K562 (cell line): Measurements from ENCODE around the gene EPC2. TPM values are rescaled to one million over a fixed set of nuclear protein-coding genes. Genes with fewer than 3 reads are reported as not detected.

Source experiments
- ASH1L ChIP-seq: fragments of 450-650 bp; IDR thresholded peaks from 2 replicates; pipeline ENCODE4 v1.6.1; 2018; ENCODE audit warnings: borderline replicate concordance, mild to moderate bottlenecking, low read depth; ENCODE audit not compliant: partially characterized antibody
- HDAC2 ChIP-seq: fragments of 450-650 bp; IDR thresholded peaks from 2 replicates; pipeline ENCODE4 v1.6.1; 2016; ENCODE audit warnings: mild to moderate bottlenecking
- HNRNPH1 ChIP-seq: fragments of 200-400 bp; formaldehyde crosslinking; optimal IDR thresholded peaks from 2 replicates; pipeline ENCODE3; 2017; ENCODE audit warnings: low read depth, mild to moderate bottlenecking, low read length, moderate library complexity
- MAZ ChIP-seq, 2 experiments: fragments of 450-650 bp in 1 of 2; sonication (generic) in 1 of 2; formaldehyde crosslinking; IDR thresholded peaks in 1 of 2; conservative IDR thresholded peaks in 1 of 2; 2 replicates each; pipeline versions ENCODE4 v1.4.0 to v1.5.0; 2020; ENCODE audit warnings: mild to moderate bottlenecking in 1 of 2, missing genetic modification reagents in 1 of 2
- NRF1 ChIP-seq, 2 experiments: fragments of 450-650 bp; IDR thresholded peaks in 1 of 2; conservative IDR thresholded peaks in 1 of 2; 2 replicates each; pipeline ENCODE4 v1.6.1; 2014; ENCODE audit warnings: mild to moderate bottlenecking in 2 of 2
- RBFOX2 ChIP-seq: fragments of 200-400 bp; formaldehyde crosslinking; IDR thresholded peaks from 2 replicates; pipeline ENCODE4 v1.6.1; 2017; ENCODE audit warnings: low read depth, mild to moderate bottlenecking, low read length, moderate library complexity
- SIRT6 ChIP-seq: IDR thresholded peaks from one replicate; pipeline ENCODE4 v1.6.1; 2012; ENCODE audit warnings: low read depth, mild to moderate bottlenecking, control low read depth, inconsistent platforms, low read length, moderate library complexity
- SRF ChIP-seq, 2 experiments: fragments of 250-450, 450-650 bp in 1 of 2; sonication (Bioruptor Pico) in 1 of 2; sonication (generic) in 1 of 2; formaldehyde crosslinking; IDR thresholded peaks; 2 replicates each; pipeline versions ENCODE4 v1.5.0 to v1.5.1; 2020 to 2022; ENCODE audit warnings: mild to moderate bottlenecking in 1 of 2, missing genetic modification reagents in 1 of 2
- THRA ChIP-seq: fragments of 450-650 bp; IDR thresholded peaks from 2 replicates; pipeline ENCODE4 v1.6.1; 2017; ENCODE audit warnings: mild to moderate bottlenecking, moderate library complexity
- ZBTB7A ChIP-seq: IDR thresholded peaks from 2 replicates; pipeline ENCODE4 v1.6.1; 2011; ENCODE audit warnings: low read depth, mild to moderate bottlenecking, low read length, moderate library complexity, borderline replicate concordance; ENCODE audit not compliant: control insufficient read depth
- ZNF766 ChIP-seq: fragments of 200-800 bp; sonication (Bioruptor generic); conservative IDR thresholded peaks from 2 replicates; pipeline ENCODE4 v1.6.1; 2016; ENCODE audit warnings: missing genetic modification characterization, missing compliant biosample characterization
- polyA plus RNA-seq, 8 experiments: library from polyadenylated mRNA; depleted of rRNA in 4 of 8; stranded (reverse) in 5 of 8; unstranded in 3 of 8; fragments of >200 nt; fragmentation: Nextera tagmentation in 2 of 8; fragmentation: Illumina TruSeq in 1 of 8; extraction: Ambion mirVana in 2 of 8; extraction: Trizol in 1 of 8; gene quantifications; 2 replicates each; pipeline versions ENCODE4 v1.2.1 to v1.2.3, GENCODE V29; 2011 to 2014; ENCODE audit warnings: inconsistent platforms in 1 of 8, missing spikeins in 1 of 8
- total RNA-seq, 7 experiments: library from RNA; depleted of rRNA in 6 of 7; stranded (reverse); fragments of >200 nt in 6 of 7; fragmentation: Illumina TruSeq in 2 of 7; extraction: Trizol in 2 of 7; gene quantifications; 2 replicates each; pipeline versions ENCODE4 v1.2.1 to v1.2.3, GENCODE V29; 2011 to 2021; ENCODE audit warnings: low replicate concordance in 1 of 7
- TF ChIP-seq, protein P1 (sequence below): fragments of 450-650 bp; conservative IDR thresholded peaks from 2 replicates; pipeline ENCODE4 v1.6.1; 2016; ENCODE audit warnings: missing genetic modification characterization, low read depth, mild to moderate bottlenecking, missing compliant biosample characterization, moderate library complexity
- TF ChIP-seq, protein P2 (sequence below): fragments of 450-650 bp; formaldehyde crosslinking; IDR thresholded peaks from 2 replicates; pipeline ENCODE4 v1.4.0; 2022; ENCODE audit warnings: mild to moderate bottlenecking, moderate library complexity

The EPC2 gene
- total and polyA plus RNA-seq, 9 of the 15 experiments (the other 6 are each of a cell fraction or from before 2014, with no cell fraction given) = 7.0 to 35.8 (median 29.1) TPM

- TF ChIP-seq MAZ (CRISPR knock-in tag; conservative IDR thresholded peaks at IDR 0.05 in 1 of 2, IDR thresholded peaks at IDR 0.05 in 1 of 2) (peak; percentile 87 to 99), HNRNPH1 (no peak), THRA (no peak), HDAC2 (peak; percentile 89), ASH1L (peak; percentile 39), NRF1 (conservative IDR thresholded peaks at IDR 0.05 in 1 of 2, IDR thresholded peaks at IDR 0.05 in 1 of 2) (peak; percentile 82 to 85), ZNF766 (CRISPR knock-in tag) (peak; percentile 93), RBFOX2 (peak; percentile 89), SIRT6 (no peak), SRF (CRISPR knock-in tag; IDR thresholded peaks at IDR 0.05) (no peak), ZBTB7A (peak; percentile 81)
- TF ChIP-seq, protein P1, sequence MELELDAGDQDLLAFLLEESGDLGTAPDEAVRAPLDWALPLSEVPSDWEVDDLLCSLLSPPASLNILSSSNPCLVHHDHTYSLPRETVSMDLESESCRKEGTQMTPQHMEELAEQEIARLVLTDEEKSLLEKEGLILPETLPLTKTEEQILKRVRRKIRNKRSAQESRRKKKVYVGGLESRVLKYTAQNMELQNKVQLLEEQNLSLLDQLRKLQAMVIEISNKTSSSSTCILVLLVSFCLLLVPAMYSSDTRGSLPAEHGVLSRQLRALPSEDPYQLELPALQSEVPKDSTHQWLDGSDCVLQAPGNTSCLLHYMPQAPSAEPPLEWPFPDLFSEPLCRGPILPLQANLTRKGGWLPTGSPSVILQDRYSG (tag) = 0 out of 2 replicates have a peak, but pooled peaks have one; percentile 62
- TF ChIP-seq, protein P2, sequence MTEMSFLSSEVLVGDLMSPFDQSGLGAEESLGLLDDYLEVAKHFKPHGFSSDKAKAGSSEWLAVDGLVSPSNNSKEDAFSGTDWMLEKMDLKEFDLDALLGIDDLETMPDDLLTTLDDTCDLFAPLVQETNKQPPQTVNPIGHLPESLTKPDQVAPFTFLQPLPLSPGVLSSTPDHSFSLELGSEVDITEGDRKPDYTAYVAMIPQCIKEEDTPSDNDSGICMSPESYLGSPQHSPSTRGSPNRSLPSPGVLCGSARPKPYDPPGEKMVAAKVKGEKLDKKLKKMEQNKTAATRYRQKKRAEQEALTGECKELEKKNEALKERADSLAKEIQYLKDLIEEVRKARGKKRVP (CRISPR knock-in tag) = 0 out of 2 replicates have a peak, but pooled peaks have one; percentile 20
- TF ChIP-seq, all 486 proteins: peak for 154
These were observed at the start of gene EPC2 (continued) for GRCh38 chr2:148643998-148644882.
